DND-41 (cell line): Measurements from ENCODE around the gene SLC2A13.

Source experiments
- CTCF ChIP-seq: IDR thresholded peaks from 2 replicates; pipeline ENCODE4 v1.5.1; 2012; ENCODE audit warnings: borderline replicate concordance, low read length, moderate library complexity, mild to moderate bottlenecking; ENCODE audit not compliant: poor library complexity, severe bottlenecking; ENCODE audit errors: extremely low read depth
- EZH2 ChIP-seq: IDR thresholded peaks from 3 replicates; pipeline ENCODE4 v1.6.1; 2012; ENCODE audit warnings: borderline replicate concordance, low read depth, mild to moderate bottlenecking, moderate library complexity, low read length, inconsistent platforms; ENCODE audit not compliant: severe bottlenecking

- TF ChIP-seq CTCF (no peak), EZH2 (no peak)
Observed at GRCh38 chr12:40154381-40154780, 48.5 kb upstream of the SLC2A13 start.
